Uterus (tissue), 2 donors: ENCODE results near the gene ARID5B.

Experiments
- CTCF ChIP-seq, 4 experiments: fragments of 200-600 bp in 2 of 4; fragments of 450-650 bp in 2 of 4; sonication (generic) in 2 of 4; IDR thresholded peaks; one replicate each; pipeline ENCODE4 v1.5.1; 2016 to 2019; ENCODE audit warnings: antibody characterized with exemption in 4 of 4, mild to moderate bottlenecking in 2 of 4, moderate library complexity in 1 of 4
- POLR2A ChIP-seq, 2 donors: fragments of 450-650 bp; IDR thresholded peaks; one replicate each; pipeline ENCODE4 v1.6.1; 2016; ENCODE audit warnings: antibody characterized with exemption in 2 of 2, mild to moderate bottlenecking in 1 of 2, moderate library complexity in 1 of 2

GRCh38 chr10:61878740-61879068 lies 22.8 kb upstream of the ARID5B start:
- no peak for TF ChIP-seq POLR2A (IDR thresholded peaks at IDR 0.05)
- no peak for TF ChIP-seq CTCF (IDR thresholded peaks at IDR 0.05)
